Rectal smooth muscle tissue (tissue), 1 donor: ENCODE results near the gene FGFR2.

Source experiments
- H3K27ac ChIP-seq: one replicate; pipeline ENCODE4 v1.7.0; 2013; ENCODE audit warnings: low read depth, low read length, inconsistent platforms
- H3K27me3 ChIP-seq: one replicate; pipeline ENCODE4 v1.7.0; 2013; ENCODE audit warnings: low read length; ENCODE audit not compliant: control insufficient read depth, insufficient read depth
- H3K36me3 ChIP-seq: one replicate; pipeline ENCODE4 v1.7.0; 2013; ENCODE audit warnings: low read length; ENCODE audit not compliant: control insufficient read depth, insufficient read depth
- H3K4me1 ChIP-seq: one replicate; pipeline ENCODE4 v1.7.0; 2013; ENCODE audit warnings: low read length; ENCODE audit not compliant: control insufficient read depth, insufficient read depth
- H3K4me3 ChIP-seq: one replicate; pipeline ENCODE4 v1.7.0; 2013; ENCODE audit warnings: low read length
- H3K9ac ChIP-seq: one replicate; pipeline ENCODE4 v1.7.0; 2013; ENCODE audit warnings: low read length

The FGFR2 gene

GRCh38 chr10:121607310-121608055 lies 9.2 kb upstream of the FGFR2 start:
- Histone ChIP-seq H3K27me3 (peaks cover 3% of the 10 kb centered on the region), H3K27ac (no peak overlapping the region), H3K9ac (no peak overlapping the region), H3K4me1 (no peaks in the 10 kb centered on the region), H3K4me3 (no peak overlapping the region), H3K36me3 (no peaks in the 10 kb centered on the region)

GRCh38 chr10:121605708-121606107 lies 7.5 kb upstream of the FGFR2 start:
- no peak overlapping the region for H3K27ac ChIP-seq
- H3K4me1 ChIP-seq = no peaks in the 10 kb centered on the region
- no peaks in the 10 kb centered on the region for H3K36me3 ChIP-seq
- H3K27me3 ChIP-seq = peaks cover 3% of the 10 kb centered on the region
- H3K4me3 ChIP-seq = no peak overlapping the region
- H3K9ac ChIP-seq = no peak overlapping the region

DNA sequence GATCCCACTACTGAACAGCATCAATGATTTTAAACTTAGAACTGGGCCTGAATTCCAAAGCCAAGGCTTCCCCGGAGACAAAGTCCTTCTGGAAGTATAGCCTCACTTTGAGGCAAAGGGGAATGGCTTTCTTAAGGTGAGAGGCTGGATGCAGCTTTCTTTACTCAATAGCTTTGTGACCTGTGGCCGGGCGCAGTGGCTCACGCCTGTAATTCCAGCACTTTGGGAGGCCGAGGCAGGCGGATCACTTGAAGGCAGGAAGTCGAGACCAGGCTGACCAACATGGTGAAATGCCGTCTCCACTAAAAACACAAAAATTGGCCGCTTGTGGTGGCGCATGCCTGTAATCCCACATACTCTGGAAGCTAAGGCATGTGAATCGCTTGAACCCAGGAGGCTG lies 3.2 kb upstream of the FGFR2 start:
- Histone ChIP-seq H3K4me3 (no peak overlapping the region), H3K36me3 (no peaks in the 10 kb centered on the region), H3K9ac (no peak overlapping the region), H3K27me3 (no peaks in the 10 kb centered on the region), H3K4me1 (no peaks in the 10 kb centered on the region), H3K27ac (no peak overlapping the region)

GRCh38 chr10:121600611-121601010 lies 2.4 kb upstream of the FGFR2 start:
- Histone ChIP-seq H3K9ac (no peak overlapping the region), H3K27me3 (no peaks in the 10 kb centered on the region), H3K4me3 (no peak overlapping the region), H3K27ac (no peak overlapping the region), H3K4me1 (no peaks in the 10 kb centered on the region), H3K36me3 (no peaks in the 10 kb centered on the region)

- no peaks in the 10 kb centered on the region for H3K36me3 ChIP-seq
- H3K9ac ChIP-seq = no peak overlapping the region
- H3K27ac ChIP-seq = no peak overlapping the region
- no peaks in the 10 kb centered on the region for H3K27me3 ChIP-seq
- no peak overlapping the region for H3K4me3 ChIP-seq
- no peaks in the 10 kb centered on the region for H3K4me1 ChIP-seq
Measured at GRCh38 chr10:121599947-121600346, 1.7 kb upstream of the FGFR2 start.

DNA sequence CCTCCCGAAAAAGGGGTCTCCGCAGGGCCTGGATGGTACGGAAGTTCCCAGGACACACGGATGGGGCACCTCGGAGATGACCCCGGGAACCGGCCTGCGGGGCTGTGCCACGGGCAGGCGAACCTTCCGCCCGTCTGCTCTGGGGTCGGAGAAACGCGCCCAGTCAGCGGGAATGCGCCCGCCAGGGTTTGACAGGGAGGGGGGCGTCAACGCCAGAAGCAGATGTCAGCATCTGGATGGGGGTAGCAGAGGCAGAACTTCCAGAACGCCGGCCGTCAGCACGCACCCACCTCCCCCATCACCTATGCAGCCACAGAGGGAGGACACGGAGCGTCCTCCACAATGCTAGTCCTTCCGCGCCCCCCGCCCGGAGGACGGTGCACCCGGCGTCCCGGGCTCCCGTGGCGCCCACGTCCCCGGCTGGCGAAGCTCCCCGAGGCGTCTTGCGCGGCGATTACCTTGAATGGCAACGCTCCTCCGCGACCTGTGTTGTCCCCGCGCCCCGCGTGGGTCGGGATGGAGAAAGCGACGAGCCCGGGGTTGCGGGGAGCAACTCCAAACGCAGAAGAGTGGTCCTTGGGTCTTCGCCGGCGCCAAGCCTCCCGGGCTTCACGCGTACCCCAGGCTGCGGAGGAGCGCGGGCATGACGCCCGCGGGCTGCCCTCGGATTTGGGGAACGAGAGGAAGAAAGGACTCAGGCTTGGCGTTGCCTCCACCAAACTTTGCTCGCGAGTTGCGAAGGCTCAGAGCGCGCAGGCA lies 561 bp downstream of the FGFR2 start:
- Histone ChIP-seq H3K9ac (peak overlapping the region; percentile 38), H3K27me3 (no peaks in the 10 kb centered on the region), H3K4me3 (peak overlapping the region; percentile 87)

DNA sequence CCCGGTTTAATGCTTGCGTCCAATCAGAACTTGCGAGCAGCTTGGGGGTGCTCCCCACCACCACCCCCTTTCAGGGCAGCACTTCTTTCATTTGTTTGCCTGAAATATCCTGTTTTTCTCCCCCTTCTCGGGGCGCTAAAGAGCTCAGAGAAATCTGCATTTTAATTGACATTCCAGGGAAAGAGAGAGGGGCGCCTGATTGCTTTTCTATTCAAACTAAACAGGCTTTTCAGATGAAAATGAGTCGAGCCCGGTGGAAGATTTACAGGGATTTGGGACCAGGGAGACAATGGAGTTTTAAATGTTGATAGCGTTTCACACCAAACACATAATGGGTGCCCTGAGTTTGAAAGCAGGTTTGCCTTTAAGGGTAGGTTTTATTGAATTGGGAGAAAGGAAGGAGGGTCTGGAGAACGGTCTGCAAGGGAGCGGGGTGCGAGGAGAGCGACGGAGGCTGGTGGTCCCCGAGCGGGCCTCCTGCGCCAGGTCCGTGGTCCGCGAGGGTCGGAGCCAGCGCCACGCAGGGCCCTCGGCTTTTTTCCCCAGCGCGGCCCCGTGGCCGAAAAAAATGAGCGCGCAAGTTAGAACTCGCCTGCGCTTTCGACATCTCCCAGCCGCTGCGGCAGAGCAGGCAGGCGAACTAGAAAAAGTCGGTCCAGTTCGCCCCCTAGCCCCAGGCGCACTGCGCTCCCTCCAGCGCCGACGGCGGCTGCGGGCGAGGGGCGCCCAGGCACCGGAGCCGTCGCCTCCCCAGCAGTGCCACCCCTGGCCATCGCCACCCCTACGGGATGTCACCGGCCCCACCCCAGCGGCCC lies 1.3 kb downstream of the FGFR2 start:
- Histone ChIP-seq H3K36me3 (no peaks in the 10 kb centered on the region), H3K27me3 (no peaks in the 10 kb centered on the region), H3K4me3 (peak overlapping the region; percentile 87), H3K9ac (peak overlapping the region; percentile 38), H3K4me1 (peaks cover 12% of the 10 kb centered on the region), H3K27ac (peak overlapping the region; percentile 81)

More for the DNA sequence above, 561 bp downstream of the FGFR2 start:
- H3K36me3 ChIP-seq = no peaks in the 10 kb centered on the region
- peak overlapping the region; percentile 81 for H3K27ac ChIP-seq
- peaks cover 6% of the 10 kb centered on the region for H3K4me1 ChIP-seq

DNA sequence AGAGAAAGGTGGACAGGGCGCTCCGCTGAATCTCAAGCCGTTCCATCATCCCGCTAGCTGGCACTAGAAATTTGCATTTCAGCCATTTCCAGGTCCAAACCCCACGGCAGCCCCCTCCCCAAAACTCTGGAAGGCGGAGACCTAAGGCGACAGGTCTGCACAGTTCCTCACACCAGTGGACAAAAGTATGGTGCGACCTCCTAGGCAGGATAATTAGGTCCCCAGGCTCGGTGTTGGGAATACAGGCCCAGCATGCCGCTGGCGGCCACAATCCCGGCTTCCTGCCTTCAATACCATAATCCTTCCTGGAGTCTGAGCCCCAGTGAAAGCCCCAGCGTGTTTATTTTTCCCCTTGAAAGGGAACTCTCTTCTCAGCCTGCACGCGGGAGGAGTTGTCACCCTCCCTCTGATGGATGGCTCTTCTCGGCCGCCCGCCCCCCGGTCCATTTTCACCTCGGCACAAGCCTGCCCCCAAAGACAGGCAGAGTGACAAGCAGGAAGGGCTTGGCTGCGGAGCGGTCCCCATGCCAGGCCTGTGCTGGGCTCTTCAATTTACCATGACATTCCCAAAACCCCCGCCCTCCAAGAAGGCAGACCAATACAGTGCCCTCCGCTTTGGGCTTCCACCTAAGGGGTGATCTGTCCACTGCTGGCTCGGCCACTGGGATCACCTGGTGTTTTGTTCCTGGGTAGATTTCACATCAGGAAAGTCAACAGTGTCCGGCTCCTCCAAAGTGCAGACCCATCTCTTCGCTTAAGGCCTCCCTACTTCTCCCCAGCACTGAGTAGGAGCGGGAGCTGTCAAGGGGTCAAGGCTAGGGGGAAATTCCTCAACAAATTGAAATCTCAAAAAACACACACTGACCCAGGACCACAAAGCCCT lies 2.2 kb downstream of the FGFR2 start:
- H3K4me3 ChIP-seq = peak overlapping the region; percentile 87
- peaks cover 15% of the 10 kb centered on the region for H3K4me1 ChIP-seq
- peak overlapping the region; percentile 38 for H3K9ac ChIP-seq
- peak overlapping the region; percentile 81 for H3K27ac ChIP-seq
- H3K36me3 ChIP-seq = no peaks in the 10 kb centered on the region
- no peaks in the 10 kb centered on the region for H3K27me3 ChIP-seq

DNA sequence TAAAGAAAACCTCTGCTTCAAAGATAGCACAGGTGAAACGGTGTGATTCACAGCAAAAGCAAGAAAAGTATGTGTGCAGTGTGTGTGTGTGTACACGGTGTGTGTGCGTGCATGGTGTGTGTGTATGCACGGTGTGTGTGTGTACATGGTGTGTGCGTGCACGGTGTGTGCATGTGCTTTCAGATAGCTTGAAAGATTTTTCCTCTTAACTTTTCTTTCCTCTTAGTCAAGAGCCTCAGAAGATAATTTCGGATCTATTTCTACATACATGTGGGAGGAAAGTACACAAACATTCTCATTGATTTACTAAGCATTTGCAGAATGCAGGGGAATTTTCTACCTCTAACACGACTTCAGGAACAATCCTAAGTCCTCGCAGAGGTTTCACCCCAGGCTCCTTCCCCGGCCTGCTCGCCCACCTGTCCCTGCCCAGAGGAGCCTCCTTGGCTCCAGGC lies 2.9 kb downstream of the FGFR2 start:
- Histone ChIP-seq H3K9ac (no peak overlapping the region), H3K4me1 (peaks cover 15% of the 10 kb centered on the region), H3K36me3 (no peaks in the 10 kb centered on the region), H3K27ac (peak overlapping the region; percentile 81), H3K27me3 (no peaks in the 10 kb centered on the region), H3K4me3 (peak overlapping the region; percentile 87)

DNA sequence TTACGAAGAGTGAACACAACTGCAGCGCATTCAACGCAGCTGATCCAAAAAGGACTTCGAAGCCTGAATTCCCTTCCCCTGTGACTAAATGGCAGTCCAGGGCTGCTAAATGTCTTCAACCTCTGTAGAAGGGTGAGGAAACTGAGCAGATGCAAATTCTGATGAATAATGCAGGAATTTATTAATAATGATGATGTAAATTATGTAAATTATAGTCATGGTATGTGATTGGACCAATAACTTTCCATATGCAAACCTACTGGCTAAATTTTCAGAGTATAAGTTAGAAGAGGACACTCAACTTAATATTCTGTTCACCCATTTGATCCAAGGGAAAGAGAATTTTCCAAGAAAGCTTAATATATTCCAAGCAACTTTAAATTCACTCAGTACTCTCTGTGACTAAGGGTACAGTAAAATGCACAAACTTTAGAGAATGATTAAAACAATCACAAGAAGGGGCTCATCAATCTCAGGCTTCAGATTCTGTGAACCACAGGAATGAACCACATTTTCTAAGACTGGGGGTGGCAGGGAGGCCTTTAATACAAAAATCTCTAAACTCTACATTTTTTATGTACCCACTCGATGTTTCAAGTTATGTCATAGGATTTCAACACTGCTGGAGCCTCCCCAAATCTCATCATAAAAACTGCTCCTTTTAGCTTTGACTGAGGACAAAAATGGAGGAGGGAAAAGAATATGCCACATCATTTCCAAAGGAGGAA lies 3.5 kb downstream of the FGFR2 start:
- H3K9ac ChIP-seq = no peak overlapping the region
- H3K4me3 ChIP-seq = peak overlapping the region; percentile 87
- H3K27me3 ChIP-seq = no peaks in the 10 kb centered on the region
- H3K27ac ChIP-seq = peak overlapping the region; percentile 81
- H3K4me1 ChIP-seq = peaks cover 17% of the 10 kb centered on the region
- no peaks in the 10 kb centered on the region for H3K36me3 ChIP-seq

GRCh38 chr10:121594076-121594475 lies 4.2 kb downstream of the FGFR2 start:
- peak overlapping the region; percentile 81 for H3K27ac ChIP-seq
- no peaks in the 10 kb centered on the region for H3K27me3 ChIP-seq
- peaks cover 17% of the 10 kb centered on the region for H3K4me1 ChIP-seq
- H3K36me3 ChIP-seq = no peaks in the 10 kb centered on the region
- H3K9ac ChIP-seq = no peak overlapping the region
- peak overlapping the region; percentile 50 for H3K4me3 ChIP-seq
